HG03108 (cell line): Measurements from ENCODE around the gene RTL5.

Source experiments
- ATAC-seq: cut with Tn5 transposase; IDR thresholded peaks from one replicate; pipeline ENCODE4 v1.9.1; 2021; ENCODE audit warnings: moderate library complexity; ENCODE audit not compliant: unreplicated experiment

Gene RTL5

GRCh38 chrX:72130156-72130761, 1.5 kb downstream of the RTL5 start:
- no peak for ATAC-seq

- ATAC-seq, result no peak
These were observed 2.1 kb downstream of the RTL5 start for GRCh38 chrX:72129661-72130060.

DNA sequence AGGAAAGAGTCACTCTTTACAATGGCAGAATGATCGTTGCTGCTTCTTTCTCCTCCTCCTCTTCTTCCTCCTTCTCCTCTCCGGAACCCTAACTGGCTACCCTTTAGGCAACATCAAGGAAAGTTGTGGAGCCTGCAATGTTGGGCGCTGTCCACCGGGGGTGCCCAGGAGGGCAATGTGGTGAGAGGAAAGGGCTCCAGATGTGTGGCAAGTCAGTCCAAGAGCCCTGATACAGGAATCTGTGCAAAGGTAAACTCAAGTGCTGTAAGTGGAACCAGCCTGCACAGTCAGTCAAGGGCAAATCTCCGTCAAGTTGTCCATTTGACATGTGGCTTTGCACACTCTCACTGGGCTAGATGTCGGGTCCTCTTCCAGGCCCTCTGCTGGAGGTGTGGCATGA, 2.8 kb downstream of the RTL5 start:
- ATAC-seq, result no peak

DNA sequence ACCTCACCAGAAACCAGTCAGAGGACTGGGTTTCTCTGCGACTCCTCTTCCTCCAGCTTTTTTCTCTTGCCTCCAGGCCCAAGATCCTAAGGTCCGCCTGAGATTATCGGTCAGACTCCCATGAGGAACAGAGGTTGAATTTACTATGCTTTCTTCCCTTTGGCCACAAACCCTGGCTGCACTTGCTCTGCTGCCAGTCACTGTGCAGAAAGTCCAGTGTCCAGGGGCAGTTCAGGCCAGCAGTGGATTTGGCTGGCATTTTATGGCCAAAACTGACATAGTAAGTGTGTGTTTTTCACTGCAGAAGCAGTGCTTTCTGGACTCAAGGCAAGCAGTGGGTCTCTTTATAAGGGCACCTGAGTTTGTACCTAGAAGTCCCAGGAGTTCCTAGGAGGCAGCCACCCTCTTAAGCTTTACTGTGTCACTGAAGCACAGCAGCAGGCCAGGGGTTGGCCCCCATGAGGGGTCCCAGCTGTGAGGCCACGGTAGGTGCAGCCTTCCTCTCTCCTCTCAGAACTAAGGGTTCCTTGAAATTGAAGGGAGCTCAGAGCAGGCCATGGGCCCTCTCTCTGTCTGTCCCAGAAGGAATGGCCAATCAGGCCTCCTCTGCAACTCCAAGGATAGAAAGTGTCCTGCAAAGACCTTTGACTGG, 3.4 kb downstream of the RTL5 start:
- ATAC-seq, result no peak

DNA sequence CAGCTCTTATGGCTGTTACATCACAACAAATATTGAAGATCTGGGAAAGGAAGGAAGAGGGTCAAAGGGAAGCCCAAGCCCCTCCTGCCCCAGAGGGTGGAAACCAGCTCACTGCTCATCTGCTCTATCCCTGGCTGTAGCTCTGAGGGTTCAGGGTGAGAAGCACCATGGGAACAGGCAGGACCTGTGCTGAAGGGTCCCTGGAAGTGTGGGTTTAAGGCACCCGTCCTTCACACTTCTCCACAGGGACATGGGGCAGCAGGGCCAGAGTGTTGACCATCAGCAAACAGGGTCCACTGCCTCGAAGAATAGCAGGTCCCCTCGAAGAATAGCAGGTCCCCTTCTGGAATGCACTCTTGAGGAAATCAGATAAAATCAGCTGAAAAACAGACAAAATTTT, 4.4 kb downstream of the RTL5 start:
- no peak for ATAC-seq

DNA sequence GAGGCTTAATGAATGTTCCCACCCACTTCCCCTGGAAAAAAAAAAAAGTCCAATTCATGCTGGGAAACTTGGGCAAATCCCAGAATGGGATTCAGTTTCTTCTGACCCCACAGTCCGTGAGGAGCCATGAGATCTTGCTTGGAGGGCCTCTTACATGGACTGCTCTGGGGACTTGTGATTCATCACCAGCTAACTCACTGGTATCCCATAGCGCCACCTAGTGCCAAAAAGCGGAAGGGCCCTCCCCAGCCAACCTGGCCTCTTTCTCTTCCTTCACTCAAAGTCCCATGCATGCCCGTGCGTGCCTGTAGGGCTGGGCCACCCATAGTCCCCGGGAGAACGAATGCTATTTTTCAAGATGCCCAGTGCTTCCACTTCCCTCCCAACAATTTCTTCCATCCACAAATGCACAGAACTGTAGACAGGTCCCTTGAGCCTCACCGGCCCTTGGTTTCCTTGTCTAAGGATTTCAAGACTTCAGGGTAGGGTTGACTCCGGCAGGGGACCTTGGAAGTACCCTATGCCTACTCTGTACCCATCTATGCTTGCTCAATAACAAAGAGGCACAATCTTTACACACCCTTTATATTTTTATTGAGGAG, 5.1 kb downstream of the RTL5 start:
- ATAC-seq, result no peak

DNA sequence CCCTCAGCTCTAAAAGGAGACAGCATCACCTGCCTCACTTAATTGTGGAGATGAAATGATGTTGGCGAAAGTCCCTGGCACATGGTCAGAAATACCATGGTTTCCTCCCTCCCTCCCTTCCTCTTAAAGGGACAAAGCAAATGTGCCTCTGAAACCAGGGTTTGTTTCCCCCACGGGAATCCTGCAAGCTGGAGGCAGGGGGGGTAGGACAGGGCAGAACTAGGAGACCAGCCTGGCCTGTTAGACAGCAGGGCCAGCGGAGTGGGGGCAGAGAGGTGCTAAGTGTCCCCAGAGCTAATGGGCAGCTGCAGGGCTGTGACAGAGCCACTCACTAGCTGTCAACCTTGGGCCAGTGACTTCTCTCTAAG, 5.7 kb downstream of the RTL5 start:
- no peak for ATAC-seq

DNA sequence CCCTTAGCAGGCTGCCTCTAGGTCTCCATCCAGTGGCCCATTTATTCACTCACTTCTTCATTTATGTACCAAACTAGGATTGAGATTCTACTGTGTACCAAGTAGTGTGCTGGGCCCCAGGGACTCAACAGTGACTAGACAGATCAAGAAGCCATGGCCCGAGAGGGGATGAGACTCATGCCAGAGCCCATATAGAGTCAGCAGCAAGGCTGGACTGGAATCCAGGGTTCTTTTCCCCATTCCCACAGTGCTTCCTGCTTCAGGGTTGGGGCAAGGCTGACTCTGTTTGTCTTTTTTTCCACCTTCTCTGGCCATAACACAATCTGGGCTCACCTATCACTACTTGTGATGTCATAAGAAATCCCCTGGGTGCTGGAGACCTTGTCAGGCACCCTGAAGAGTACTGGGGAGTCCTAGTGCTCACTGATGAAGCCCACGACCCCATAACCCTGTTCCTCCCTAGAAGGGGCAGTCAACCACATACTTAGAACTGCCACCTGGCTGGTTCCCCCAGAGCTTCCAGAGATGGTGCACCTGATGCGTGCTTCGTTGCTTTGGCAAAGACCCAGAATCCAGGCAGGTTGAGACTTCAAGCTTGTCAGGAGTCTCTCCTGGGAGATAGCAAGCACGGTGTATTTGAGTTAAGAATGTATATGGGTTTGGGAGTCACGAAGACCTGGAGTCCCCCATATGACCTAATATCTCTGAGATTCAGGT, 6.2 kb downstream of the RTL5 start:
- no peak for ATAC-seq

DNA sequence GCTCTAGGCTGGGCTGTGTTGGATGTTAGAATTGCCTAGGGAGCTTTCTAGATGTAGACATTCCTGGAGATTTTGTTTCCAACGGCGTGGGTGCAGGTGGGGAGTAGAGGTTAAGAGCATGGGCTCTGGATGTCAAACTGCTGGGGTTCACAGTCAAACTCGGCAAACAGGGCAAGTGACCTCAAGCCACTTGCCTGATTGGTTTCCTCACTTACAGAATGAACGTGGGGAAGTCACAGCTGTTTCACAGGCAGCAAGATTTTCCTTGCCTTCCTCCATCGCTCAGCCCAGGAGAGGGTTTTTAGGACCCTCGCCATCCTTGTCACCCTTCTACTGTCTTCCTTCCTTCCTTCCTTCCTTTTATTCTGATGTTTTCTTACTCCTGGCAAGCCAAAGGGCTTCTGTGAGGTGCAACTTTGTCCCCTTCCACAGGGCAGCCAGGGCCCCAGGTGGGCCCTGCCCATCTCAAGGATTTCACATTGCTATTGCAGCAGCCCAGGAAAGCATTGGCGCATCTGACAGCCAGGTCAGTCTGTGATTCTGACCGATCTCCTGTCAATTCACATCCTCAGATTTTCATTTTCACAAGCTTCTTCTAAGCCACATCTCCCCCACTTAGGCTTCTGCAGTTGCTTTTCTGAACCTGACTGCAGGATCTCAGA, 7.0 kb downstream of the RTL5 start:
- no peak for ATAC-seq

- no peak for ATAC-seq
These were observed 8.1 kb downstream of the RTL5 start for GRCh38 chrX:72123471-72124185.

DNA sequence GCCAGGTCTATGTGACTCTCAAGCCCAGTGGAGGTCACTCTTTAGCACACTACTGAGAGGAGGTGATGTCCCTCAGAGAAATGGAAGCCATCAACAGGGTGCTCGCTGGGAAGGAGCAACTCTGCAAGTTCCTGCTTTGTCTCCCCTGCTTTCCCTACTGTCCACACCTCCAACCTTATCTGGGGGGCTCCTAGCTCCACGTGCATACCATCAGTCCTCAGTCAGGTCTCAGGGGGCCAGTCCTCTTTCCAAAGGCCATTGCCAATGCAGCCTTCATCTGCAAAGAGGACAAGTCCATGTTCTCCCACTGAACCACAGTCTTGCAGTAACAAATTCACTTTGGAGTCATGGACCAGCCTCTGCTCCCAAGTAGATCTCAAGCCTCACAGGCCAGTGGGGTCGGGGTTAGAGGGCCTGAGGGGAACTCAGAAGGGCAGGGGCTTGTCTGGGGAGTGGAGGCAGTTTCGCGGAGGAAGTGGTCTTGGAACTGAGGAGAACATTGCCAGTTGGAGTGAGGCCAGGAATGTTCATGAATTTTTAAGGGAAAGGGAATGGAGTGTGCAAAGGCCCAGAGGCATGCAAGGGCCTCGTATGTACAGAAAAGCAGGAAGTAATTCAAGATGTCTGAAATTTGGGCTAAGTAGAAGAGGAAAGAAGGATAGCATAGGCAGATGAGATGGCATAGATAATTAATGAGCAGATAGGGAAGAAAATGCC, 8.9 kb downstream of the RTL5 start:
- no peak for ATAC-seq

DNA sequence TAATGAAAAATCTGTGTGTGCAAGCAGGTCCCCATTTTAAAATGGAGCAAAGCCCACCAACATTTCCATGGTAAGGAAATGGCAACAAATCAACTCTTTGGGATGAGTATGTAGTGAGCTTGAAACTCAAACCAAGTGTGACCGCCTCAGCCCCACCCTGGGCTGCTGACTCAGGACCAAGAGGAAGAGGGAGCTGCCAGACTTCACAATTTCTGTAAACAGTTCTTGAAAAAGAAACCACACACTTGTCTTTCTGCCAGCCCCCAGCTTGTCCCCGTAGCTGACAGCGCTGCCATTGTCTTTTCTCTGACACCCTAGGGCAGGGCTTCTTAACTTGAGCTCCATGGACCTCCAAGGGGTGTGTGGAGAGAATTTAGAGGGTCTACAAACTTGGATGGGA, 10.3 kb downstream of the RTL5 start:
- ATAC-seq, result peak; percentile 61

GRCh38 chrX:72120837-72121236, 10.9 kb downstream of the RTL5 start:
- no peak for ATAC-seq

DNA sequence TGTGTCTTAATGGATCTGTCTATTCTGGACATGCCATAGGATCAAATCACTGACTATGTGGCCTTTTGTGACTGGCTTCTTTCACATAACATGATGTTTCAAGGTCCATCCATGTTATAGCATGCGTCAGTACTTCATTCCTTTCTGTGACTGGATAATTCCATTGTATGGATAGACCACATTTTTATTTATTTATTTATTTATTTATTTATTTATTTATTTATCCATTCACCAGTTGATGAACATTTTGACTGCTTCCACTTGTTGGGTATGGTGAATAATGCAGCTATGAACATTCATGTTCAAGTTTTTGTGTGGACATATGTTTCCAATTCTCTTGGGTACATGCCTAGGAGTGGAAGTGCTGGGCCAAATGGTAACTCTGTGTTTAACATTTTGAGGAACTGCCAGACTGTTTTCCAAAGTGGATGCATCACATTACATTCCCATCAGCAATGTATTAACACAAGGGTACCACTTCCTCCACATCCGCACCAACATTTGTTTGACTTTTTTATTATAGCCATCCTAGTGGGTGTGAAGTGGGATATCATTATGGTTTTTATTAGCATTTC, 14.0 kb downstream of the RTL5 start:
- ATAC-seq, result no peak

- ATAC-seq, result no peak
These were observed 16.3 kb downstream of the RTL5 start for GRCh38 chrX:72115380-72115779.

DNA sequence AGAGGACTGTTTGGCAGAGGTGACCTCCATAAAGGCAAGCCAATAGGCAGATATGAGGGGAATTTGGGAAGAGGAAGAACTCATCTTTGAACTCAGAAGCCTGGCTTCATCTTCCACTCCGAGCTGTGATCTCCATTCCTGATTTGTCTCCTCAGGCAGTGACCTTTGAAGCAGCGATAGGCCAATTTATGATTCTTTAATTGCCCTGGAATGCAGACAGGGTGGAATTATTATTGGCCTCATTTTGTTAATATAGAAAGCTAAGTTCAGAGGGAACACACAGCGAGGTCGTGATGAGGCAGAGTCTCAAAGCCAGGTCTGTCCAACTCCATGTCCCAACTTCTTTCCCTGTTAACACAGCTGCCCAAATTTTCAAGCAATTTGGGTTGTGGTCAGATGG, 16.9 kb downstream of the RTL5 start:
- ATAC-seq, result no peak

GRCh38 chrX:72114306-72114705, 17.4 kb downstream of the RTL5 start:
- ATAC-seq, result no peak

- ATAC-seq, result no peak
These were observed 18.3 kb downstream of the RTL5 start for GRCh38 chrX:72113461-72113860.

DNA sequence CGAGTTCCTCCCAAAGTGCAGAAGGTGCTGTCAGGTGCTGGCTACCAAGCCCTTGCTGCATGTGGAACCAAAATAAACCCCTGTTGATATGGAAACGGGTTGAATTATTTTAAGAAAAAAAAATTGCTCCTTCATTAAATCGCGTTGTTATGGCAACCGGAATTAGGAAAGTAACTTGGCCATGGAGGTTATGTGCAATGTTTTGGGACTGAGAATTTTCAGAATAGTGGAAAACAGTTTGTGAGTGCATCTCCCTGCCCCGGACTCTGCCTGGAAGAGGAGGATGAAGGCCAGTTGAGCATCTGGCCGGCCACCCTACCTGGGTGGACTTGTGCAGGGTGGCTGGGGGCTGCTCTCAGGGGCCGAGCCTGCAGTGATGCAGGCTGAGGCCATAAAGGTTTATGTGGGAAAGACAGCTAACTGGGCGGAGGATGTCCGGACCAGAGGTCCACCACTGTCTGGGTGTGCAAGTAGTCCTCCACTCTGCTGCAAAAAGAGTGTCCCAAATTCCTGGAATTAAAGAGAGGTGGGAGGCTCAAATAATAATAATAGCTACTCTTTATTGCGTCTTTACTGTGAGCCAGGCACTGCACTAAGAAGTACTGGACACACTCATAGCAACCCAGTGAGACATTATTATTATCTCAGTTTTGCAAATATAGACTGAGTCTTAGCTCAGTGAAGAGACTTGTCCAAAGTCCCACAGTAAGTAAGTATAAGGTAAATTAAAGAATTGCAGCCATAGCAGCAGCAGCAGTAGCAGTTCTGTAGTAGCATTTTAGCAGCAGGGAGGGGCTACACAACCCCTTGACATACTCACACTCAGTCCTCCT, 20.6 kb downstream of the RTL5 start:
- ATAC-seq, result no peak
